Measurements from ENCODE around the gene TSC2. TPM values are rescaled to one million over a fixed set of nuclear protein-coding genes. Genes with fewer than 3 reads are reported as not detected.

Gene TSC2
- polyA plus RNA-seq, 1 experiment, result 35.9 TPM

- H3K4me3 ChIP-seq (ENCODE audit: low read depth, low read length), result no peak overlapping the region
- TF ChIP-seq CTCF (IDR thresholded peaks at IDR 0.05; ENCODE audit: low read depth, low read length), result no peak
- no peaks in the 10 kb centered on the region for H3K27me3 ChIP-seq (ENCODE audit: control insufficient read depth, insufficient read depth, low read length)
- no peak overlapping the region for H3K27ac ChIP-seq (ENCODE audit: low read depth, low read length)
- POLR2A ChIA-PET, result interaction anchor here (0.8 to 2.4 kb wide), 2 partner anchors 10 to 71 kb away, joined by 3 to 10 read pairs; partner anchors contain the start of gene TRAF7
- no peaks in the 10 kb centered on the region; the same call in 1 of the 2 replicates for H3K9me3 ChIP-seq (ENCODE audit: control insufficient read depth, insufficient read depth, low read length)
- DNase-seq (ENCODE audit: low read depth, low spot score), result no peak
- CTCF ChIA-PET, result interaction anchor here (2.2 kb wide), 1 partner anchor 56 kb away, joined by 7 read pairs; no protein-coding TSS in a partner anchor
These were observed 36.3 kb downstream of the TSC2 start for GRCh38 chr16:2083876-2084780.

- Histone ChIP-seq H3K4me3 (ENCODE audit: low read depth, low read length) (no peak overlapping the region), H3K9me3 (ENCODE audit: control insufficient read depth, insufficient read depth, low read length) (no peaks in the 10 kb centered on the region; the same call in 1 of the 2 replicates), H3K27ac (ENCODE audit: low read depth, low read length) (no peak overlapping the region), H3K27me3 (ENCODE audit: control insufficient read depth, insufficient read depth, low read length) (no peaks in the 10 kb centered on the region)
- ChIA-PET POLR2A (interaction anchor here (0.8 to 2.4 kb wide), 4 partner anchors 11 to 70 kb away, joined by 3 to 10 read pairs (median 3); partner anchors contain the start of genes NTHL1, TRAF7 and TSC2), CTCF (interaction anchor here (2.2 kb wide), 1 partner anchor 56 kb away, joined by 7 read pairs; no protein-coding TSS in a partner anchor)
- DNase-seq (ENCODE audit: low read depth, low spot score), result no peak
- TF ChIP-seq CTCF (IDR thresholded peaks at IDR 0.05; ENCODE audit: low read depth, low read length), result no peak
These were observed 37.3 kb downstream of the TSC2 start for GRCh38 chr16:2084895-2085625.

GRCh38 chr16:2085669-2086068 lies 37.9 kb downstream of the TSC2 start:
- no peaks in the 10 kb centered on the region; the same call in 1 of the 2 replicates for H3K9me3 ChIP-seq (ENCODE audit: control insufficient read depth, insufficient read depth, low read length)
- ChIA-PET POLR2A (interaction anchor here (0.7 to 2.4 kb wide), 4 partner anchors 38 to 70 kb away, joined by 3 to 10 read pairs (median 3); partner anchors contain the start of genes NTHL1, TRAF7 and TSC2), CTCF (interaction anchor here (2.2 kb wide), 1 partner anchor 55 kb away, joined by 7 read pairs; no protein-coding TSS in a partner anchor)
- H3K27ac ChIP-seq (ENCODE audit: low read depth, low read length), result no peak overlapping the region
- no peak for DNase-seq (ENCODE audit: low read depth, low spot score)
- no peak for TF ChIP-seq CTCF (IDR thresholded peaks at IDR 0.05; ENCODE audit: low read depth, low read length)
- no peaks in the 10 kb centered on the region for H3K27me3 ChIP-seq (ENCODE audit: control insufficient read depth, insufficient read depth, low read length)
- H3K4me3 ChIP-seq (ENCODE audit: low read depth, low read length), result no peak overlapping the region

GRCh38 chr16:2086106-2086742 lies 38.4 kb downstream of the TSC2 start:
- no peaks in the 10 kb centered on the region; the same call in 1 of the 2 replicates for H3K9me3 ChIP-seq (ENCODE audit: control insufficient read depth, insufficient read depth, low read length)
- H3K27ac ChIP-seq (ENCODE audit: low read depth, low read length), result no peak overlapping the region
- H3K4me3 ChIP-seq (ENCODE audit: low read depth, low read length), result no peak overlapping the region
- CTCF ChIA-PET, result interaction anchor here (2.2 kb wide), 1 partner anchor 54 kb away, joined by 7 read pairs; no protein-coding TSS in a partner anchor
- DNase-seq (ENCODE audit: low read depth, low spot score), result no peak
- POLR2A ChIA-PET, result interaction anchor here (0.7 to 2.4 kb wide), 3 partner anchors 39 to 69 kb away, joined by 3 to 10 read pairs (median 3); partner anchors contain the start of genes NTHL1, TRAF7 and TSC2
- no peak for TF ChIP-seq CTCF (IDR thresholded peaks at IDR 0.05; ENCODE audit: low read depth, low read length)
- no peaks in the 10 kb centered on the region for H3K27me3 ChIP-seq (ENCODE audit: control insufficient read depth, insufficient read depth, low read length)

Data from AG04450 (cell line).